ENCODE data around the gene S1PR2.
A peak's percentile ranks its signal among the peaks of the same experiment; 100 is the strongest.

The S1PR2 gene

GRCh38 chr19:10222201-10222890 is 8.8 kb downstream of the S1PR2 start:
- TF ChIP-seq CTCF (IDR thresholded peaks at IDR 0.05; ENCODE audit: low read depth, low read length), result no peak
- H3K4me1 ChIP-seq, result no peaks in the 10 kb centered on the region
- no peak overlapping the region for H3K4me3 ChIP-seq (ENCODE audit: low read depth, low read length)
- no peaks in the 10 kb centered on the region for H3K9me3 ChIP-seq
- DNase-seq, result no peak
- no peaks in the 10 kb centered on the region for H3K36me3 ChIP-seq
- H3K27me3 ChIP-seq, result no peaks in the 10 kb centered on the region

DNA sequence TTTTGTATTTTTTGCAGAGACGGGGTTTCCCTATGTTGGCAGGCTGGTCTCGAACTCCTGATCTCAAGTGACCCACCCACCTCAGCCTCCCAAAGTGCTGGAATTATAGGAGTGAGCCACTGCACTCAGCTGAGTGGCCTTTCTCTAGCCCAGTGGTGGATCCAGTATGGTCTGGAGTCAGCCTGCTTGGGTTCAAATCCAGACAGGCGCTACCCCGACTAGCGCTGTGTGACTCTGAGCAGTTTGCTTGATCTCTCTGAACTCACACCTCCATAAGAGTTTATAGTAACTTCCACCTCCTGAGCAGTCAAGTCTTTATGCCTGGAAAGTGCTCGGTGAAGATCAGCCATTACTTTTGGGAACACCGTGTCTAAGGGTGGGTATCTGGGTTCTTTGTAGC is 10.4 kb downstream of the S1PR2 start:
- no peak overlapping the region for H3K4me3 ChIP-seq (ENCODE audit: low read depth, low read length)
- no peaks in the 10 kb centered on the region for H3K9me3 ChIP-seq
- DNase-seq, result no peak
- H3K36me3 ChIP-seq, result no peaks in the 10 kb centered on the region
- no peaks in the 10 kb centered on the region for H3K4me1 ChIP-seq
- no peak for TF ChIP-seq CTCF (IDR thresholded peaks at IDR 0.05; ENCODE audit: low read depth, low read length)
- no peaks in the 10 kb centered on the region for H3K27me3 ChIP-seq

- peak; percentile 46 for TF ChIP-seq CTCF (IDR thresholded peaks at IDR 0.05; ENCODE audit: low read depth, low read length)
- Histone ChIP-seq H3K27me3 (no peaks in the 10 kb centered on the region), H3K36me3 (no peaks in the 10 kb centered on the region)
Measured at GRCh38 chr19:10219678-10220077, 11.5 kb downstream of the S1PR2 start.

GRCh38 chr19:10217085-10217484 is 14.0 kb downstream of the S1PR2 start:
- Histone ChIP-seq H3K4me1 (no peaks in the 10 kb centered on the region), H3K4me3 (ENCODE audit: low read depth, low read length) (no peak overlapping the region), H3K36me3 (no peaks in the 10 kb centered on the region), H3K9me3 (no peaks in the 10 kb centered on the region), H3K27me3 (no peaks in the 10 kb centered on the region)
- TF ChIP-seq CTCF (IDR thresholded peaks at IDR 0.05; ENCODE audit: low read depth, low read length), result no peak
- DNase-seq, result no peak

More at GRCh38 chr19:10219678-10220077, 11.5 kb downstream of the S1PR2 start:
- no peak for DNase-seq
- no peaks in the 10 kb centered on the region for H3K4me1 ChIP-seq
- H3K4me3 ChIP-seq (ENCODE audit: low read depth, low read length), result no peak overlapping the region
- H3K9me3 ChIP-seq, result no peaks in the 10 kb centered on the region

GRCh38 chr19:10214784-10215183 is 16.3 kb downstream of the S1PR2 start:
- no peaks in the 10 kb centered on the region for H3K4me1 ChIP-seq
- no peaks in the 10 kb centered on the region for H3K27me3 ChIP-seq
- no peak for DNase-seq
- TF ChIP-seq CTCF (IDR thresholded peaks at IDR 0.05; ENCODE audit: low read depth, low read length), result no peak
- H3K4me3 ChIP-seq (ENCODE audit: low read depth, low read length), result no peak overlapping the region
- H3K9me3 ChIP-seq, result no peaks in the 10 kb centered on the region
- H3K36me3 ChIP-seq, result no peaks in the 10 kb centered on the region

DNA sequence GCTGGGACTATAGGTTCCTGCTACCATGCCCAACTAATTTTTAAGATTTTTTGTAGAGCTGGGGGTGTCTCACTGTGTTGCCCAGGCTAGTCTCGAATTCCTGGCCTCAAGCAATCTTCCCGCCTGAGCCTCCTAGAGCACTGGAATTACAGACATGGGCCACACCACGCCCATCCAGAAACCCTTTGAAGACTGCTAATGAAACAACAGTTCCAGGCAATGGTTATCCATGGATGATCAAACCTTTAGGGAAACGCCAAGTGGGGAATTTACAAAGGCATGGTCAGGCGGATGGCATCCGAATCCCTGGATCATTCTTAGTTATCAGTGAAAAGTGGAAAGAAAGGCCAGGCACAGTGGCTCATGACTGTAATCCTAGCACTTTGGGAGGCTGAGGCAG is 19.4 kb downstream of the S1PR2 start:
- H3K27me3 ChIP-seq, result no peaks in the 10 kb centered on the region

More for the DNA sequence above, 19.4 kb downstream of the S1PR2 start:
- H3K4me3 ChIP-seq (ENCODE audit: low read depth, low read length), result no peak overlapping the region
- H3K4me1 ChIP-seq, result no peaks in the 10 kb centered on the region
- DNase-seq, result no peak
- TF ChIP-seq CTCF (IDR thresholded peaks at IDR 0.05; ENCODE audit: low read depth, low read length), result no peak
- H3K36me3 ChIP-seq, result no peaks in the 10 kb centered on the region
- H3K9me3 ChIP-seq, result peaks cover 2% of the 10 kb centered on the region; the same call in 1 of the 2 replicates
